Hematopoietic multipotent progenitor cell treated with erythropoietin and hydrocortisone succinate and interleukin-3 and kit ligand, for 8 days (in vitro differentiated cells): ENCODE measurements around the gene CBARP.
A peak's percentile ranks its signal among the peaks of the same experiment; 100 is the strongest.
"Not testable (repeated sequence)": the region's sequence is repeated elsewhere in the genome, so short reads cannot be mapped to it uniquely, and the experiment has no call there.

Experiments
- DNase-seq: peaks from one replicate; pipeline ENCODE4 v3.0.0-alpha.2; 2015

CBARP gene

GRCh38 chr19:1206150-1206863 lies 31.5 kb downstream of the CBARP start:
- no peak for DNase-seq

- peak; percentile 96 for DNase-seq
Observed at GRCh38 chr19:1205114-1206099, 32.4 kb downstream of the CBARP start, which contains the start of gene STK11. Gene STK11 (plus strand): TSS chr19:1205778. CDS start chr19:1206914, 1,136 bp downstream.

- not testable (repeated sequence) for DNase-seq
Observed at GRCh38 chr19:1200614-1201013, 37.2 kb downstream of the CBARP start.

GRCh38 chr19:1199531-1199930 lies 38.3 kb downstream of the CBARP start:
- no peak for DNase-seq

GRCh38 chr19:1189419-1189818 lies 48.4 kb downstream of the CBARP start:
- DNase-seq = no peak

- no peak for DNase-seq
Observed at GRCh38 chr19:1183543-1184172, 54.1 kb downstream of the CBARP start.

- no peak for DNase-seq
Observed at GRCh38 chr19:1182727-1183126, 55.1 kb downstream of the CBARP start.

GRCh38 chr19:1182068-1182467 lies 55.7 kb downstream of the CBARP start:
- DNase-seq = no peak

GRCh38 chr19:1181606-1182005 lies 56.2 kb downstream of the CBARP start:
- DNase-seq = no peak
